Thoracic aorta endothelial cell (primary cell): ENCODE measurements around the gene KRTAP9-7. TPM values are rescaled to one million over a fixed set of nuclear protein-coding genes. Genes with fewer than 3 reads are reported as not detected.

Experiments
- small RNA-seq: library from RNA; depleted of rRNA; stranded (forward); fragments of <200 nt; gene quantifications from one replicate; pipeline ENCODE3, GENCODE V24; 2012
- total RNA-seq: library from RNA; depleted of rRNA; stranded (reverse); fragments of >200 nt; gene quantifications from 2 replicates; pipeline ENCODE4 v1.2.3, GENCODE V29; 2012

KRTAP9-7 gene, protein sequence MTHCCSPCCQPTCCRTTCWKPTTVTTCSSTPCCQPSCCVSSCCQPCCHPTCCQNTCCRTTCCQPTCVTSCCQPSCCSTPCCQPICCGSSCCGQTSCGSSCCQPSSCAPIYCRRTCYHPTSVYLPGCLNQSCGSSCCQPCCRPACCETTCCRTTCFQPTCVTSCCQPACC
- total RNA-seq = not detected in 2 replicates

GRCh38 chr17:41275648-41276190 lies at the start of gene KRTAP9-7:
TSS of gene KRTAP9-7 (plus strand) at chr17:41275698. CDS start at chr17:41275698, 0 bp downstream.

GRCh38 chr17:41226598-41227095 lies 48.9 kb upstream of the KRTAP9-7 start, which contains the start of gene KRTAP9-2:
TSS of gene KRTAP9-2 (plus strand) at chr17:41226648. CDS start at chr17:41226655, 7 bp downstream.

GRCh38 chr17:41232399-41233105 lies 42.9 kb upstream of the KRTAP9-7 start, which contains the start of gene KRTAP9-3:
TSS of gene KRTAP9-3 (plus strand) at chr17:41232449. CDS start at chr17:41232502, 53 bp downstream.

GRCh38 chr17:41237949-41238437 lies 37.5 kb upstream of the KRTAP9-7 start, which contains the start of gene KRTAP9-8:
TSS of gene KRTAP9-8 (plus strand) at chr17:41237999. CDS start at chr17:41238052, 53 bp downstream.

DNA sequence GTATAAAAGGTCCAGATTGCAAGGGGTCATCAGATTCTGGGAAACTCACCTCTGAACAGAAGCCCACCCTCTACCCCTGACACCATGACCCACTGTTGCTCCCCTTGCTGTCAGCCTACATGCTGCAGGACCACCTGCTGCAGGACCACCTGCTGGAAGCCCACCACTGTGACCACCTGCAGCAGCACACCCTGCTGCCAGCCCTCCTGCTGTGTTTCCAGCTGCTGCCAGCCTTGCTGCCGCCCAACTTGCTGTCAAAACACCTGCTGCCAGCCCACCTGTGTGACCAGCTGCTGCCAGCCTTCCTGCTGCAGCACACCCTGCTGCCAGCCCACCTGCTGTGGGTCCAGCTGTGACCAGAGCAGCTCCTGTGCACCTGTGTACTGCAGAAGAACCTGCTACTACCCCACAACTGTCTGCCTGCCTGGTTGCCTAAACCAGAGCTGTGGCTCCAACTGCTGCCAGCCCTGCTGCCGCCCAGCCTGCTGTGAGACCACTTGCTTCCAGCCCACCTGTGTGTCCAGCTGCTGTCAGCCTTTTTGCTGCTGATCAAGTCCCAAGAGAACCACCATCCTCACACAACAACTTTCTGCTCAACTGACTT lies 25.8 kb upstream of the KRTAP9-7 start, which contains the start of gene KRTAP9-4:
KRTAP9-4 (plus strand) TSS at position 51 of the 604 bp plus-strand sequence; CDS start at position 85, 34 bp downstream.

DNA sequence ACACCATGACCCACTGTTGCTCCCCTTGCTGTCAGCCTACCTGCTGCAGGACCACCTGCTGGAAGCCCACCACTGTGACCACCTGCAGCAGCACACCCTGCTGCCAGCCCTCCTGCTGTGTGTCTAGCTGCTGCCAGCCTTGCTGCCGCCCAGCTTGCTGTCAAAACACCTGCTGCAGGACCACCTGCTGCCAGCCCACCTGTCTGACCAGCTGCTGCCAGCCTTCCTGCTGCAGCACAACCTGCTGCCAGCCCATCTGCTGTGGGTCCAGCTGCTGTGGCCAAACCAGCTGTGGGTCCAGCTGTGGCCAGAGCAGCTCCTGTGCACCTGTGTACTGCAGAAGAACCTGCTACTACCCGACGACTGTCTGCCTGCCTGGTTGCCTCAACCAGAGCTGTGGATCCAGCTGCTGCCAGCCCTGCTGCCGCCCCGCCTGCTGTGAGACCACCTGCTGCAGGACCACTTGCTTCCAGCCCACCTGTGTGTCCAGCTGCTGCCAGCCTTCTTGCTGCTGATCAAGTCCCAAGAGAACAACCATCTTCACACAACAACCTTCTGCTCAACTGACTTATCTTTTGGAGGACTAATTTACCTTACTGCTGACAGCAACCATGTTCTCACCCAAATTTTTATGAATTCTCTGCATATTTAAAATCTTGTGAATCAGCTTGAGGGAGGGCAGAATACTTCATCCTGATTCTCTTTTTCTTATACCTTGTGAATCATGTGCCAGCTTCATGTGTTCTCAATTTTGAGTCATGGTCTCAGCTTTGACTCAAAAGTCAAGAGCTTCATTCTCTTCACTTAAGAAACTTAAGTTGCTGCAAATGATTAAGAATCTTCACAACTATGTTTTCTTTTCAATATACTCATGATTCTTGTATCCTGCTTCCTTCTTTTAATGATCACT lies 19.9 kb upstream of the KRTAP9-7 start, which contains the start of gene KRTAP9-9:
KRTAP9-9 (plus strand) TSS at position 4 of the 910 bp plus-strand sequence.

DNA sequence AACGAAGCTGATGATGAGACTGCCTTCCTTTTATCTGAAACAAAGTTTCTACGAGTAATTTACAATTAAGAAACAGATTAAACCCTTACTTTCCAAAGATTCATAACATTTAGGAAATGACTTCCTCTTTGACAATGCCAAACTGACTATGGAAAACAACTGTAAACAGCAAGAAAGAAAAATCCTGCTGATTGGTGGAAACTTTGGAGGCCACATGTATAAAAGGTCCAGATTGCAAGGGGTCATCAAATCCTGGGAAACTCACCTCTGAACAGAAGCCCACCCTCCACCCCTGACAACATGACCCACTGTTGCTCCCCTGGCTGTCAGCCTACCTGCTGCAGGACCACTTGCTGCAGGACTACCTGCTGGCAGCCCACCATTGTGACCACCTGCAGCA lies 10.4 kb upstream of the KRTAP9-7 start, which contains the start of gene KRTAP9-6:
KRTAP9-6 (plus strand) TSS at position 301 of the 400 bp plus-strand sequence; CDS start at position 301, 0 bp downstream.

GRCh38 chr17:41301916-41302901 lies 26.7 kb downstream of the KRTAP9-7 start, which contains the start of gene KRTAP29-1:
TSS of gene KRTAP29-1 (minus strand) at chr17:41302851. CDS start at chr17:41302851, 0 bp downstream.

DNA sequence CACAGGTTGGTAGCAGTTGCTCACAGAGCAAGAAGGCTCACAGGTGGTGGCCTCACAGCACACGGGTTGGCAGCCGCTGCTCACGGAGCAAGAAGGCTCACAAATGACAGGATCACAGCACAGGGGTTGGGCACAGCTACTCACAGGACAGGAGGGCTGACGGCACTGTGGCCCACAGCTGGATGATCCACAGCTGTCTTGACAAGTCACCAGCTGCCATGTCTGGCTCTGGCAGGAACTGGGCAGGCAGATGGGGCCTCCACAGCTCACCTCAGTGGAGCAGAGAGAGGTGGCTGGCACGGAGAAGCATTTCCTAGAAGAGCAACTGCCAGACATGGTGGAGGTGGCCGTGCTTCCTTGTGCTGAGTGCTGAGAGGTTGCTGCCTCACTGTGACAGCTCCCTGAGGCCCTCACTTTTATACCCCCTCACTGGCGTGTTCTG lies 33.4 kb downstream of the KRTAP9-7 start, which contains the start of gene KRTAP16-1:
KRTAP16-1 (minus strand) TSS at position 392 of the 442 bp plus-strand sequence; CDS start at position 336, 56 bp downstream.

GRCh38 chr17:41315204-41315794 lies 39.8 kb downstream of the KRTAP9-7 start, which contains the start of gene KRTAP17-1:
TSS of gene KRTAP17-1 (minus strand) at chr17:41315710. CDS start at chr17:41315650, 60 bp downstream.

Small RNA genes within 50 kb of the gene (small RNA-seq; reads per million reads assigned to genes)
- not detected for gene KRTAP9-10P

Other genes with a start within 250 kb of the KRTAP9-7 start
- gene KRTAP1-5, start 248.5 kb upstream of the KRTAP9-7 start, total RNA-seq = not detected in 2 replicates
- gene KRTAP1-4, start 245.5 kb upstream of the KRTAP9-7 start, total RNA-seq = not detected in 2 replicates
- not detected in 2 replicates for gene KRTAP1-3, start 240.8 kb upstream of the KRTAP9-7 start, total RNA-seq
- not detected in 2 replicates for gene KRTAP1-1, start 234.2 kb upstream of the KRTAP9-7 start, total RNA-seq
- not detected in 2 replicates for gene KRTAP2-1, start 228.4 kb upstream of the KRTAP9-7 start, total RNA-seq
- not detected in 2 replicates for gene KRTAP2-2, start 220.5 kb upstream of the KRTAP9-7 start, total RNA-seq
- not detected in 2 replicates for gene KRTAP2-3, start 215.6 kb upstream of the KRTAP9-7 start, total RNA-seq
- not detected in 2 replicates for gene KRTAP2-4, start 209.8 kb upstream of the KRTAP9-7 start, total RNA-seq
- not detected in 2 replicates for gene KRTAP4-7, start 191.5 kb upstream of the KRTAP9-7 start, total RNA-seq
- not detected in 2 replicates for gene KRTAP4-8, start 177.6 kb upstream of the KRTAP9-7 start, total RNA-seq
- not detected in 2 replicates for gene KRTAP4-16, start 173.5 kb upstream of the KRTAP9-7 start, total RNA-seq
- not detected in 2 replicates for gene KRTAP4-9, start 170.3 kb upstream of the KRTAP9-7 start, total RNA-seq
- not detected in 2 replicates for gene KRTAP4-11, start 157.3 kb upstream of the KRTAP9-7 start, total RNA-seq
- gene KRTAP4-12, start 151.5 kb upstream of the KRTAP9-7 start, total RNA-seq = not detected in 2 replicates
- not detected in 2 replicates for gene KRTAP4-6, start 135.2 kb upstream of the KRTAP9-7 start, total RNA-seq
- not detected in 2 replicates for gene KRTAP4-5, start 125.9 kb upstream of the KRTAP9-7 start, total RNA-seq
- not detected in 2 replicates for gene KRTAP4-4, start 115.0 kb upstream of the KRTAP9-7 start, total RNA-seq
- not detected in 2 replicates for gene KRTAP4-3, start 107.5 kb upstream of the KRTAP9-7 start, total RNA-seq
- gene KRTAP4-2, start 97.5 kb upstream of the KRTAP9-7 start, total RNA-seq = not detected in 2 replicates
- not detected in 2 replicates for gene KRTAP4-1, start 90.8 kb upstream of the KRTAP9-7 start, total RNA-seq
- gene KRTAP9-1, start 85.8 kb upstream of the KRTAP9-7 start, total RNA-seq = not detected in 2 replicates
- gene KRTAP9-2, start 49.0 kb upstream of the KRTAP9-7 start, total RNA-seq = not detected in 2 replicates
- gene KRTAP9-3, start 43.2 kb upstream of the KRTAP9-7 start, total RNA-seq = not detected in 2 replicates
- gene KRTAP9-8, start 37.7 kb upstream of the KRTAP9-7 start, total RNA-seq = not detected in 2 replicates
- gene KRTAP9-4, start 26.0 kb upstream of the KRTAP9-7 start, total RNA-seq = not detected in 2 replicates
- gene KRTAP9-9, start 20.3 kb upstream of the KRTAP9-7 start, total RNA-seq = not detected in 2 replicates
- gene KRTAP9-6, start 10.3 kb upstream of the KRTAP9-7 start, total RNA-seq = not detected in 2 replicates
- not detected in 2 replicates for gene KRTAP29-1, start 27.2 kb downstream of the KRTAP9-7 start, total RNA-seq
- gene KRTAP16-1, start 33.6 kb downstream of the KRTAP9-7 start, total RNA-seq = not detected in 2 replicates
- not detected in 2 replicates for gene KRTAP17-1, start 40.0 kb downstream of the KRTAP9-7 start, total RNA-seq
- not detected in 2 replicates for gene KRT33A, start 75.1 kb downstream of the KRTAP9-7 start, total RNA-seq
- gene KRT33B, start 94.1 kb downstream of the KRTAP9-7 start, total RNA-seq = not detected in 2 replicates
- not detected in 2 replicates for gene KRT34, start 106.6 kb downstream of the KRTAP9-7 start, total RNA-seq
- not detected in 2 replicates for gene KRT31, start 121.9 kb downstream of the KRTAP9-7 start, total RNA-seq
- gene KRT37, start 148.9 kb downstream of the KRTAP9-7 start, total RNA-seq = not detected in 2 replicates
- not detected in 2 replicates for gene KRT38, start 165.3 kb downstream of the KRTAP9-7 start, total RNA-seq
- gene KRT32, start 191.7 kb downstream of the KRTAP9-7 start, total RNA-seq = not detected in 2 replicates
- not detected in 2 replicates for gene KRT35, start 205.5 kb downstream of the KRTAP9-7 start, total RNA-seq
- not detected in 2 replicates for gene KRT36, start 214.2 kb downstream of the KRTAP9-7 start, total RNA-seq
- gene KRT13, start 229.9 kb downstream of the KRTAP9-7 start, total RNA-seq = not detected in 2 replicates
- 2.1 and 2.3 TPM in 2 replicates for gene KRT15, start 243.2 kb downstream of the KRTAP9-7 start, total RNA-seq